ENCODE measurements around the gene CTR9.

The CTR9 gene

DNA sequence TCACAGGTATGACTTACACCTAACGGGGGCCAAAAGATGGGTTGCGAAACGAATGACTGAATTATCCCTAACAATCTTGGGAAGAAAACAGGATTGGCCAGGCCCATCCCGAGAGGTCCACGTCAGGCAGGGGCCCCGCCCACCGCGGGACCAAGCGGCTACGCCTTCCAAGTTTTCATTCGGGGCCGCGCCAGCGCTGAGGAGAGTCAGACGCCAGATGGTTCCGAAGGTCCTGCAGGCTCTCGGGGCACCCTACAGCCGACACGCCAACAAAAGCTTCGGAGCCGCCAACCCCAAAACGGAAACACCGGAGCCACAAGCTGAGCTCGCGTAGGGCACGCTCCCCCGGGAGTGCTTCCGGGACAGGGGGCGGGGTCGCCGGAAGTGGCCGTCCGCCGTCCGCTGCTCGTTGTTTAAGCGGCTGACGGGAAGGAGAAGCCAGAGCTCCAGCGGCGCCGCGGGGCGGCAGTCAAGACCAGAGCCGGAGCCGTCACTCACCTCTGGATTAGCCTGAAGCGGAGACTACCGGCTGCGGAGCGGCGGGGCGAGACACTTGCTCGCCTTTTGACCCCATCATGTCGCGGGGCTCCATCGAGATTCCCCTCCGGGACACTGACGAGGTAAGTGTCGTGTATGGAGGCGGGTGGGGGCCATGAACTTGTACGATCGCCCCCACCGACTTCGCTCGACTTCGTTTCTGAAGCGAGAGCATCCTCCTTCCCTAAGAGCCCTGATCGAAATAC lies at the start of gene CTR9:
TSS of gene CTR9 (plus strand) at position 409 of the 743 bp plus-strand sequence. CDS start at position 576, 167 bp downstream.
- DNase-seq = peak; percentile 92 to 94

DNA sequence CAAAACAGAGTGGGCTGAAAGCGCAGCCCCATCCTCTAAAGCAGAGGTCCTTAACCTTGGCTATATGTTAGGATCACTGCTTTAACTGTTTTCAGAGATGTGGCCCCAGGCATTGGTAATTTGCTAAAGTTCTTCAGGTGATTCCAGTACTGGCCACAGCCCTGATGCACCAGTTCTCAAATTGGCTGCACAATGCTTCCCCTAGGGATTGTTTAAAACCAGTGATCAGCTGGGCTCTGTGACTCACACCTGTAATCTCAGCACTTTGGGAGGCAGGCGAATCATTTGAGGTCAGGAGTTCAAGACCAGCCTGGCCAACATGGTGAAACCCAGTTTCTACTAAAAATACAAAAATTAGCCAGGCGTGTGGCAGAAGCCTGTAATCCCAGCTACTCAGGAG lies 49.1 kb upstream of the CTR9 start:
- DNase-seq = no peak

DNA sequence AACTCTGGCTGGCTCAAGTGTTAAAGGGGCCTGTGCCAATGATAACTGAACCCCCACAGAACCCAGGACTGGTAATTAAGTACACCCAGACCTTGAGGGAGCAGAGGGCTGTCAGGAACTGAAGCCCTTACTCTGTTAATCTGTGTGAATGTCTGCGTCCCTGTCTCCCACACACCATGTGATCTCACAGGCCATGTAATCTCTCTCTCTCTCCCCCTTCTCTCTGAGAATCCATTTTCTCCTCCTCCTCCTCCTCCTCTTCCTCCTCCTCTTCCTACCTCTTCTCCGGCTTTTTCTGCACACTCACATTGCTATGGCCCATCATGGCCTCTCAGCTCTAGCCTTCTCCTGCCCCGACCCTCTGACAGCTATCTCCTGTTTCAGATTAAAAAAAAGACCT lies 42.9 kb upstream of the CTR9 start:
- no peak for DNase-seq

DNA sequence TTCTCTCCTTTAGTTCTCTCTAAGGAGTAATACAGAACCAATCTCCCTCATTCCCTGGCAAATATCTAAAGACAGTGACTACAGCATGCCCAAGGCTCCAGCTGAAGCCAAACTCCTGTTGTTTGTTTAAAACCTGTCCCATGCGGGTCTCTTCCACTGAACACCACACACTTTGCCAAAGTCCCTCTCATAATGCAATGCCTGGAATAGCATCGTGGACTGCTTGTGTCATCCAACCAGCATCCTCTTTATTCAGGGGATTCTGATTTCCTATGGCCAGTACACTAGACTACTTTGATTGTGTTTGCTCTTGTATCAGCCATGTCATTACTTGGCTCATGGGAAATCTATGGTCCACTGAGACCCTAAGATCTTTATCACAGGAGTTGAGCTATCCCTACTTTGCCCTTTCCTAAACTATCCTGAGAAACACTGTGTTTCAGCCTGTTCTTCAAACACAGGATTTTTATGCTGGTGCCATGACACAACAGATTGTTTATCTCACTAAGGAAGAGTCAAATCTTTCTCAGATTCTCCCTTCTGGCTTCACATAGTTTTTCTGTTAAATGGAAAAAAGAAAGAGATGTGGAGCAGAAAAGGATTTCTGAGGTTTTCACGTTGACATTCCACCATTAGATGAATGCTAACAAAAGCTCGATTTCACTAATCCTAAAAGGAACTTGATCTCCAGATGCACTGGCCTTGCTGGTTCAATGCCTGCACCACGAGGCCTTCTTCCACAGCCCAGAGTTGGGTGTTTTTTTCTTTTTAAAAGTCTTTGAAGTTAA lies 41.6 kb upstream of the CTR9 start:
- no peak for DNase-seq

DNA sequence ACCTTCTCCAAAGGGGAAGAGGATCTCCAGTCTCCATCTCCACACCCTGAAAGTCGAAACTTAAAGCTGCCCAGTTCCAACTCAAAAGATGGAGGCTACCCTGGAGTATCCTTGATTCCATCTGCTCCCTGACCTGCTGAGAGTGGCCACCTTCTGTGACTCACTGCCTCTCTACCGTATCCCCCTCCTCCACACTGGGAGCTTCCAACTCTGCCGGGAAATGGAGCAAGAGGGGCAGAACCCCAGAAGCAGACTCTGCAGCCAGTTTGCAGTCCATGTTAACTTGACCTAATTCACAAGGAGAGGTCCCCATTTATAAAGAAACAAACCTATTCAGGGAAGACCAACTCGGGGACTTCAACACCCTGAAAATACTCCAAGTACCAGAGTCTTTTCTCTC lies 35.5 kb upstream of the CTR9 start:
- DNase-seq = peak in 1 of 2 donors; percentile 45

DNA sequence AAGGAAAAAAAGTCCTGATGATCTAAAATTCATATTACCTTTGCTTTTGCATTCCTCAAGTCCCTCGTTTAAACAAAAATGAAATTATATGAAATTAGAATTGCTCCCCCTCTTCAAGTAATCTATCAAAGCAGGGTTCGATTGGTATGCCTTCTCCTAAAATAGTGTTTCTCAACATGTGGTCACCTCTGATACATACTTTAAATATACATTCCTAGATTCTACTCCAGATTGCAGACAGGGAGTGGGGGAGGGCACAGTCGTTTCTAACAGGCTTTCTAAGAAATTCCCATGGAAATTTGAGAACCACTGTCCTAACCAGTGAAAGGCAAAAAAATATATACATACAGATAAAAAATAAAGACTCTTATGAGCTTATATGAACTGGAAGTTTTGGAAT lies 34.9 kb upstream of the CTR9 start:
- DNase-seq = no peak

DNA sequence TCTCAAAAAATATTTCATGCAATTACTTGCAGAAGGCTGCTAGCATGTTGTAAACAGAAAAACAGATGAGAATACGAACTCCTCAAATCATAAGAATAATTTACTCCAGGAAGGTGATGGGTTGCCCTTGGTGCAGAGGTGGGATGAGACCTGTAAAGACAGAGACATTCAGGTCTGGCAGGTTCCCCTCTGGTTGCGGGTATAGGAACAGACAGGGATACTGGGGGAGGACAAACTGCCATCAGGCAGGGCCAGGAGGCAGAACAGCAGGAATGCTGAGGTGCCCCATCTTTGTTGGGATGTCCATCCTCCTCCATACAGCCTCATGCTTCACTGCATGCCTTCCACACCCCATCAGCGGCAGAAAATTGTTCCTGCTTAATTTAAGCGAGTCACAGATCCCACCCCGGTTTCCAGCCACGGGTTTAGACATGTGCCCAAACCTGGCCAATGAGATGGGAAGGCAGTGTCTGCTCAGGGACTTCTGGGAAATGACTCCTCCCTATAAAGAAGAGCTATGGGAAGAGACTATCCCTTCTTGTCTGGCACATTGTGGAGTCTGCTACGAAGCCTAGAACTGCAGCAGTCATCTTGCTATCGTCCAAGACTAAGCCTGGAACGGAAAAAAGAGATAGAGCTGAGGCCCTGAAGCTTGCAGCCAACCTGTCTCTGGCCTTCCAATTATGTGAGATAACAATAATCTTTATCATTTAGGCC lies 34.3 kb upstream of the CTR9 start:
- DNase-seq = no peak

DNA sequence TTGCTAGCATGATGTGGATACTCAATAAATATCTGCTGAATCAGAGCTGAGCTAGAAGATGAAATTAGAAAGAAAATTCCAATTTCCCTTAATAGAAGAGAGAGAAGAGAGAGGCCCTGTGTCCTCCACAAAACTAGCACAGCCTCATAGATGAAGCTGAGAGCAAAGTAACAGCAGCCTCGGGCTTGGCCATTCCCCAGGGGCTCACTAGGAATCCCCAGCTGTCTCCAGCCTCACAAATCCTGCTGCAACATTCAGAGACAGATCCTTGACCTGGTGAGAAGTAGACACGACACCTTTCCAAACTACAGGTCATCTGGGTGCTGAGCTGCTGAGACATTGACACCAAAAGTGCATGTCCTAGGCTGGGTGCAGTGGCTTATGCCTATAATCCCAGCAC lies 31.4 kb upstream of the CTR9 start:
- no peak for DNase-seq

DNA sequence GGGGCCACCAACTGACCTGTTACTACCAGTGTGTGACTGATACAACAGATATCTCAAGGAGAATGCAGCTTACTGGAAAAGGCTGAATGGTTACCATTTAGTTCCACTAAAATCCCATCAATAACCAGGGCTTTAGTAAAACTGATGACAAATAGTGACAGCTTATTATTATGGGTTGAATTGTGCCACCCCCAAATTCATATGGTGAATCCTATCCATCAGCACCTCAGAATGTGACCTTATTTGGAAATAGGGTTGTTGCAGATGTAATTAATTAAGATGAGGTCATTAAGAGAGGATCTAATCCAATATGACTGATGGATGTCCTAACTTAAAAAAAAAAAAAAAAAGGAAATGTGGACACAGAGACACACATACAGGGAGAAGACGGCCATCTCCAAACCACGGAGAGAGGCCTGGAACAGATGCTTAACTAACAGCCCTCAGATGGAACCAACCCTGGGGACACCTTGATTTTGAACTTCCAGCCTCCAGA lies 30.1 kb upstream of the CTR9 start:
- DNase-seq = no peak

DNA sequence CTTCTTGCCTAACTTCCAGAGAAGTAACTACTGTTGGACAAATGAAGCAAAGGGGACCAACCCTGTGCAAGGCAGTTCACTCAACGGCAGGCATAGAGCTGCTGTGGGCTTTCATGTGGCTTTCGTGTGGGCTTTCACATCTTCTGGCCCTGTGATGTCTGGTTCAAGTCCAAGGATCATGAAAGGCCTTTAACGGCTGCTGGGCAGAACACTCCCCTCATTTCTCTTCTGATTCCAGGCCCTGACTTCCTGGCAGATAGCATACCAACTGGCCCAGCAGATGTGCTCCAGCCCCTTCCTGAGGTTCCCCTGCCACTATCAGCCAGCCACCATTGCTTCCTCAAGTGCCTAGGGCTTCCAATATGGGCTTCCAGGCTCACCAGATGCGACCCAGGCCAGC lies 28.7 kb upstream of the CTR9 start:
- DNase-seq = no peak

DNA sequence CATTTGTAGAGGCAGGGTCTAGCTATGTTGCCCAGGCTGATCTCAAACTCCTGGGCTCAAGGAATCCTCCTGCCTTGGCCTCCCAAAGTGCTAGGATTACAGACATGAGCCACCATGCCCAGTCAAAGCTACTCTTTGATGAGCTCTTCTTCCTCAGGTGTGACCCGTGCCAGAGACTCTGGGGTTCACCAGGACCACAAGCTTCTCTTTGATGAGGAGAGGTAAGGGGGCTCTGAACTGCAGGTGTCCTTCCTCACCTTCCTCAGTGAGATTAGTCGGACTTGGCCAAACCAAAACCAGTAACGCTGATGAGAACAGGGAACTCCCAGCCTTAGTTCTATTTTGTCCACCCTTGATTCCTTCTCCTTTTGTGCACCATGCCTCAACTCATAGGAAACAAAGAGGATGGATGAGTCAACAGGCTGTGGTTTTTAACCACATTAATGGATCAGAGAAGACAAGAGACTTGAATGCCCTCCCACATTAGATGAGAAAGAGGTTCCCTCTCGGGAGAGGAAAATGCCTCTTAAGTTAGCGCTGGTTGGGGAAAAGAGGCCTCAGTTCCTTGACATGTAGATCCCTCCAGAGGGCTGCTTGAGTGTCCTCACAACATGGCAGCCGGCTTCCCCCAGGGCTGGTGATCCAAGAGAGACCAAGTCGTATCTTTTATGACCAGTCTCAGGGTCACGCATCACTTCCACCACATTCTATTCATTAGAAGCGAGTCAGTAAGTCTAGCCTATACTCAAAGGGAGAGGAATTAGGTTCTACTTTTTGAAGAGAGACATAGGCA lies 25.7 kb upstream of the CTR9 start:
- no peak for DNase-seq

DNA sequence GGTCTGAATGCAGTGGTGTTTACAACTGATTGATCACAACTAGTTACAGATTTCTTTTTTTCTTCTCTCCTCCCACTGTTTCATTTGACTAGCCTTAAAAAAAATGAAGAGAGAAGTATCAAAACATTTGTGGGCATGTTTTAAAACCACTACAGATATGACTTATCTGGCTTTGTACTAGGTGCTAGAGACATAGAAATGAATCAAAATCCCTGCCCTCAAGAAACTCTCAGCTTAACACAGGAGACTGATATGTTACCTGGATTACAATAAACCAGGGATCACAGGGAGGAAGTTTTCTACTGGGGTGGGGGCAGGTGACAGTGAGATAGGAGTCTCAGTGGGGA lies 25.2 kb upstream of the CTR9 start:
- DNase-seq = no peak

DNA sequence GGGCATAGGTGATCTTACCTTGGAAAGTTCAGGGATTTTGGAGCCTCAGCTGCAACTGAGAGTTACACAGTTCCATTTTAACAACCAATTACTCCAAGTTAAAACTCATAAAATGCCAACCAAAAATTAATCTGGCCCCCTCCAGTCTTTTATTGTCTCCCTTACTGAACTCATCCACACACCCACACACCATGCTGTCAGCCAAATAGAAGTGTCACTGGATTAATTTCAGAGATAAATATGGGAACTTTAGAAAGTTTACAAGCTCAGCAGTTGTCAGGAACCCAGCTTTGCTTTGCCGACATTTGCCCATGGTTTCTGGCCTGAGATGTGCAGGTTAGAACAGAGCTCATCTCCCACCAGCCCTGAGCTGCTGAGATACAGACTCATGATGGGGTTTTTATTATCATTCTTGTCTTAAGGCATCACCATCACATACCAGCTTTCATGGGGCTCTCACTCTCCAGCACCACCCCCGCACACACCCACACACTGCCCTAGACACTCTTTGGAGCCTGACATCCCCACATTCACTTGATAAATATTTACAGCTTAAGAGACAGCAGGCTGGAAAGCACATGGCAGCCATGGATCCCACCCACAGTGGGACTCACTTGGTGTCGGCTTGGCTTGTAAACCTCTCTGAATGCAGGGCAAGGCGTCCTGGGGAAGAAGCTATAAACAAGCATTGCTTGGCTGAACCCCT lies 23.7 kb upstream of the CTR9 start:
- no peak for DNase-seq

DNA sequence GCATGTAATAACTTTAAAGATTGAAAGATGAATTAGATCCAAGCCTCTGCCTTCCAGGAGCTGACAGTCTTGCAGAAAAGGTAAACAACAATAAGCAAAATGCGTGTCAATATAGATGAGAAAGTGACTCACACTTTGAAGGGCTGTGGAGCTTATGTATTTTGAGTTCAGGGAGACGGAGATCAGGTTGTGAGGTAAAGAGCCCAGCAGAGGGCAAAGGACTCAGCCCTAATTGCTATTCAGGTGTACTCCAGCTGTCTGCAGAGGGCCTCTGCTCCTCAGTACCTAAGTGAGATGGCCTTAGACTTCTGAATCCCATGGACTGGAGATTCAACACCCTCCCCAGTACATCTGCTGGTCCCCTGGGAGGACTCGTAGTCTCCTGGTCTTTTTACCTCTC lies 22.9 kb upstream of the CTR9 start:
- no peak for DNase-seq

DNA sequence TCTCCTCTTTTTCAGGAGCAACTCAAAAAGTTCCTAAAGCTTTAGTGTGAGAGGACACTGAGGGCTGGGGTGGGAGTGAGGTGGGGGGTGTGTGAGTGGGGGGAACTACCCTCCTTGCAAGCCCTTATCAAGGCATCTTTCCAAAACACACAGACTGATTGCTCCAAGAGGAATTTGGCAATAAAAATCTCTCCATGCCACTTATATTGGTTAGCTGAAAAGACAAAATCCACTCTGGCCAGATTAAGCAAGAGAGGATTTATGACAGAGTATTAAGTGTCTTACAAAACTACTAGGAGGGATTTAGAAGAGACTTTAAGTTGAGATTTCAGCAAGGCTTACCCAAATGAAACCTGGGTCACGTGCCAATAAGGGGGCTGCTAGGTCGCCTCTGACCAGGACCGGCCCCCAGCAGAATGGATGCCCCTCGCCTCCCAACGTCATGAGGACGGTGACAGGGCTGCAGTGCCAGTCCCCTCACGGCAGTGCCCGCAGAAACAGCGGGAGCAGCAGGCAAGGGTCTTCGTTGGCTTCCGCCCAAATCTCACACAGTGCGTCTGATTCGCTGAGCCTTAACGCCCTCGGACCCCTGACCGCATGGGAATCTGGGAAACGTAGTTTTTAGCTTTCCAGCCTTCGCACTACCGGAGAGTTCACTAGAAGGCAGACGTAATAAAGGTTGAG lies 22.1 kb upstream of the CTR9 start:
- DNase-seq = no peak

DNA sequence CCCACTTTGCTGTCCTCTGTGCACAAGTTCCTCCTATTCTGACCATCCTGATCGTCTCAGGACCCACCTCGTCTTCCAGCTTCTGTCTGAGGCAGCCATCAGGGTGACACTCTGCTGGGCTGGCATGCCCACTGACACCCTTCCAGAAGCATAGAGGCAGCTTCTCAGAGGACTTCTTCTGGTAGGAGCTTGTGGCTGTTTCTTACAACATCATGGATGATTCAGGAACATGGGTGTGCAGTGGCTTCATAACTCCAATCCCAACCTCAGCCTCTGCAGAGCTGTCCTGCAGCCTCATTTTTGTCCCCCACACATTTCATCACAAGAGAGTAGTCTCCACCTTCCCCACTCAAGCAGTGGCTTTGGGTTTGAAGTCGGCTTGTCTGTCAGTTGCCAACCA lies 20.9 kb upstream of the CTR9 start:
- no peak for DNase-seq

DNA sequence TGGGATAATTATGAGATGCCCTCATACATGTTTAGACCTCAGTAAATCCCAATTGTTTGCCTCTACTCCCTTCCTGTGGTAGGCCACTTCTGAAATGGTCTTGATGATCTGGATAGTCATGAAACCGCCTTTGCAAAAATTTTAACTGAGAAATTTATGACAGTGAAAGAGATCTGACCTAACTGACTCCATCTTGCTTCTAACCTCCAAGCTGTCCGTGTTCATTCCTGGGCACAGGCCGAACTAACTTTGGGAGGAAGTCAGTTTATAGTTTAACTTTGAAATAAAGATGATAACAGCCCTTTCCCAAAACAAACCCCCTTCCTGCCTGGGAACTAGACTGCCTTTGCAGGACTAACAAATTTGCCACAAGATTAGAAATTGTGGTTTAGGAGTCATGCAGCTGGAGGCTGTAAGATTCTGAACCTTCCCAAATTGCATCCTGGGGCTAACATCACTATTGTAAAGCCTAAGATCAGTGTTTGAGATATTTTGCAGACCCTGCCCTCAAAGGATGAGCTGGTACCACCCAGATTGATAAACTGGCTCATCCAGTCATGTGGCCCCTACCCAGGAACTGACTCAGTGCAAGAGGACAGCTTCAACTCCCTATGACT lies 19.9 kb upstream of the CTR9 start:
- DNase-seq = no peak

DNA sequence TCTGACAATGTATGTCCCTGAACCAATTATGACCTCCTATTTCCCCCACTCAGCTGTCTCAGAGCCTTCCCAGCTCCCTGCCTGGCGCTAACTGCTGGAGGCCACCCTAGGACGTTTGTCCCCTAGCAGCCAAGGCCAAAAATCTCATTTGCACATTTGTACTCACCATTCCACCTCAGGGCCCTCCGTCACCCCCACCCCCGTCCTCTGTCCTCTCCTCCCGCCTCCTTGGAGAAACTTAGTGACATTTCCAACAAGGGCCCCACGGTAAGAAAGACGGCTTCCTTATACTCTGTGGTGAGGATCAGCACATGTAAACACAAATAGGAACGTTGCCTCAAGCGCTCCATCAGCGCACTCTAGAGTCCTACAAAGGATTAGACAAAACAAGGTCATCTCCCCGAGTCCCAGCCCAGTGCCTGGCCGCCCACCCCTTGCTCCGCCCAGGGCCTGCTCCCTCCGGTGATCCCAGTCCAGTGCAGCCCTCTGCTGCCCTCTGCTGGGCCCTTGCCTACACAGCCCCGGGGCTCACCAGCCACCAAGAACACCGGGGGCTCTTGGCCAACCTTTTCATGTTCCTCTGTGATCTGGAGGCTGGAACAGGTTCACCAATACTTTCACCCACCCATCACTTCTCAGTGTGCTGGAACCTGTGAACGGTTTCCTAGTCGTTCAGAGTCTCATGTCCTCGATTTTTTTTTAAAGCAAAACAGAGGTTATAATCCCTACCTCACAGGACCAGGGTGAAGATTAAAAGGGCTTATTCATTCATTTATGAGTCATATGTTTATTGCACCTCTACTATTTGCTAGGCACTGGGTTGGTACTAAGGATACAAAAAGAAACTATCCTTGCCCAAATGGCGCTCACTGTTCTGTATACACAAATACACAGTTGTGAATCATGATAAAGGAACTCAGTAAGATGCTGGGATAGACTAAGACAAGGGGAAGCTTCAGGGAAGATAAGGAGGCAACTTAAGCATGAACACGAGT lies 15.3 kb upstream of the CTR9 start:
- DNase-seq = peak; percentile 84 to 95

DNA sequence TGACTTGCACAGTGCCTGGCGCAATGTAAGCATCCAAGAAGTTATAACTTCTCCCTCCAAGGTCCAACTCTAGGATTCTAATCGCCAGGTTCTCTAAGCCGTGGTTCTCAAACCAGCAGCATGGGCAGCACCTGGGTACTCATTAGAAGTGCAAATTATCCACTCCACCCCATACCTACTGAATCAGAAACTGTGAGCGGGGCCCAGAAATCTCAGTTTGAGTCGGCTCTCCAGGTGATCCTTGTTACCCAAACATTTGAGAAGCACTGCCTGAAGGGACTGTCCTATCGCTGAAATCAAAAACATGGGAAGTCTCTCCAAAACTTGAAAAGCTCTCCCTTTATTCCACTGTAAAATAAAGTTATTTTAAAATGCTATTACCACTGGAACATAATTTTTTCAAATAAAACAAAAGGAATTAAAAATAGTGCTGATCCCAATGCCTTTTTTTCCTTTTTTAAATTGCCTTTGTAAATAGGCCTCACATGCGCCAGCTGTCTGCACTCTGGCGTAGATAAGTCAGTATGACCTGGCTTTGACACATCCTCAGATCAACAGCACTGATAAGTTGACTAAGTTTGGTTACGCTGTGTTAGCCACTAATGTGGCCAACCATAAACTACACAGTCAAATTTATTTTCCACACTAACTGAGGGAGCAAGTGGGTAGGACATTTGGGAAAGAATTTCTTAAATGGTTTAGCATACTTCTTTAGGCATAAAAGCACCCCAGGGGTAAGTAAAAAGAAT lies 8.4 kb upstream of the CTR9 start:
- no peak for DNase-seq
